Esophagus muscularis mucosa (tissue), 3 donors: ENCODE data around the gene BRF1.

ENCODE experiments used
- POLR2A ChIP-seq: fragments of 450-650 bp; IDR thresholded peaks from one replicate; pipeline ENCODE4 v1.6.1; 2017; ENCODE audit warnings: antibody characterized with exemption, moderate library complexity, mild to moderate bottlenecking, low read depth
- TF ChIP-seq, protein P1 (sequence below), 3 experiments: fragments of 200-600 bp in 2 of 3; fragments of 450-650 bp in 1 of 3; sonication (generic) in 2 of 3; IDR thresholded peaks; one replicate each; pipeline ENCODE4 v1.5.1; 2017 to 2019; ENCODE audit warnings: antibody characterized with exemption in 3 of 3, mild to moderate bottlenecking in 2 of 3, moderate library complexity in 1 of 3

DNA sequence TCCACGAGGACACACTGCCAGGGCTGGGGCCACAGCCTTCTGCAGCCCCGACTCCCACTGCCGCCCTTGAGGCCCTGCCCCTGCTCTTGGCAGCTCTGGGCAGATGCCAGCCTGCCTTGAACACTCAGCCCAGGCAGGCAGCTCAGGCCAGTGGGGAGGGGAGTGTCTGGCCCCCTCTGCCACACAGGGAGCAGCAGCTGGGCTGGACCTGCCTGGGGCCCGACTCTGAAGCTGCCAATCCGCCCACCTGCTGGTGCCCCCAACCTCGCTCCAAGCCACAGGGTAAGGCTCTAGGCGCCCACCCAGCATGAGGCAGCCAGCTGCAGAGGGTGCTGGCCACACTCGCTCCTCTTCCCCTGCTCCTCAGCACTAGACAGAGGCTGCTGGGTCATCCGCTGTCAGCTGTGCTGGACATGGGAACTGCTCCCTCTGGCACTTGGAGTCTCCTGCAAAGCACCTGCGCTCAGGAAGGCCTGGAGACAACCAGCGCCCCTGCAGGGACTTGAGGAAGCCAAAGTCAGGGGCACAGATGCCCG, 95.1 kb downstream of the BRF1 start:
- TF ChIP-seq, protein P1, sequence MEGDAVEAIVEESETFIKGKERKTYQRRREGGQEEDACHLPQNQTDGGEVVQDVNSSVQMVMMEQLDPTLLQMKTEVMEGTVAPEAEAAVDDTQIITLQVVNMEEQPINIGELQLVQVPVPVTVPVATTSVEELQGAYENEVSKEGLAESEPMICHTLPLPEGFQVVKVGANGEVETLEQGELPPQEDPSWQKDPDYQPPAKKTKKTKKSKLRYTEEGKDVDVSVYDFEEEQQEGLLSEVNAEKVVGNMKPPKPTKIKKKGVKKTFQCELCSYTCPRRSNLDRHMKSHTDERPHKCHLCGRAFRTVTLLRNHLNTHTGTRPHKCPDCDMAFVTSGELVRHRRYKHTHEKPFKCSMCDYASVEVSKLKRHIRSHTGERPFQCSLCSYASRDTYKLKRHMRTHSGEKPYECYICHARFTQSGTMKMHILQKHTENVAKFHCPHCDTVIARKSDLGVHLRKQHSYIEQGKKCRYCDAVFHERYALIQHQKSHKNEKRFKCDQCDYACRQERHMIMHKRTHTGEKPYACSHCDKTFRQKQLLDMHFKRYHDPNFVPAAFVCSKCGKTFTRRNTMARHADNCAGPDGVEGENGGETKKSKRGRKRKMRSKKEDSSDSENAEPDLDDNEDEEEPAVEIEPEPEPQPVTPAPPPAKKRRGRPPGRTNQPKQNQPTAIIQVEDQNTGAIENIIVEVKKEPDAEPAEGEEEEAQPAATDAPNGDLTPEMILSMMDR (IDR thresholded peaks at IDR 0.05) = no peak
- no peak for TF ChIP-seq POLR2A
